GM18520 (cell line): Measurements from ENCODE around the gene GOLGA3.
"Not testable (repeated sequence)": the region's sequence is repeated elsewhere in the genome, so short reads cannot be mapped to it uniquely, and the experiment has no call there.

ENCODE experiments used
- ATAC-seq: cut with Tn5 transposase; IDR thresholded peaks from one replicate; pipeline ENCODE4 v1.9.1; 2021; ENCODE audit not compliant: unreplicated experiment

The GOLGA3 gene

DNA sequence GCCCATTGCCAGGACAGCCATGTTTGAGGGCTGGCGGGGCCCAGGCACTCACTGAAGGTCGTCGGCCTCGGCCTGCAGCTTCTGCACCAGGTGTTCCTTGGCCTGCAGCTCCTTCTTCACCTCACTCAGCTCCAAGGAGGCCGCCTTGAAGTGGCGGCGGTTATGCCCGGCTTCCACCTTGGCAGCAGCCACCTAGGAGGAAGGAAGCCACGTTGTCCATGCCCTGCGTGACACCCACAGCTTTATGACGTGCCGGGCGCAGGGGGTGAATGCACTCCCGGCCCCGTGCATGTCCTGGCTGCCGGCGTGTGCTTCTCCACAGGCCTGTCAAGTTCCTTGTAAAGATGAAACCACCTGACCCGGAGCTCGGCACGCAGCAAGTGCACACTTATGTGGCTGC is 51.1 kb downstream of the GOLGA3 start:
- ATAC-seq, result no peak

- ATAC-seq, result no peak
Observed at GRCh38 chr12:132776816-132777568, 51.7 kb downstream of the GOLGA3 start.

GRCh38 chr12:132776230-132776625 is 52.4 kb downstream of the GOLGA3 start:
- not testable (repeated sequence) for ATAC-seq

- no peak for ATAC-seq
Observed at GRCh38 chr12:132775502-132776229, 53.0 kb downstream of the GOLGA3 start.

DNA sequence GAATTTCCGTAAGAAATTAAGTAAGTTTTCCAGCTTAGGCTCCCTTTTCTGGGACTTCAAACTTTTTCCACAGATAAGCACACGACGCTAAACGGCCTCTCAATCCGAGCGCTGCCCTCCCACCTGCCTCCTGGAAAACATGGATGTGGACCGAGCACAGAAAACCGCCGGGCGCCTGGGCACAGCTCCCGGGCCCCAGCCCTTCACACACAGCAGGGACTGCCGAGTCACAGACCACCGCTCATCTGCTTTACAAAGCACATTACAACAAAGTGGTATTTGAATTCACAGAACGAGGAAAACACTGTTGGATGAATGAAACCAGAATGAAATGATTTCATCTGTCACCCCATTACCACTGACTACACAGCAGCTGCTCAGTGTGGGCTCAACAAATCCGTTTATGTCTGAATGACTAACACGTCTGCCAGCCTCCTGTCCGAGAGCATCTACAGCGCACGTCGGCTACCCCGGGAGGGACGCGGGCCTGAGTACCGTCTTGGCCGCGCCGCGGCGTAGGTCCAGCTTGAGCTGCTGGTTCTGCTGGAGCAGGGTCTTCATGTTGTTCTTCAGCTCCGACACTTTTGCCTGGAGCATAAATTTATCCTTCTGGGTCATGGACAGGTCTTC is 53.9 kb downstream of the GOLGA3 start:
- no peak for ATAC-seq

- ATAC-seq, result no peak
Observed at GRCh38 chr12:132774159-132774558, 54.5 kb downstream of the GOLGA3 start.

DNA sequence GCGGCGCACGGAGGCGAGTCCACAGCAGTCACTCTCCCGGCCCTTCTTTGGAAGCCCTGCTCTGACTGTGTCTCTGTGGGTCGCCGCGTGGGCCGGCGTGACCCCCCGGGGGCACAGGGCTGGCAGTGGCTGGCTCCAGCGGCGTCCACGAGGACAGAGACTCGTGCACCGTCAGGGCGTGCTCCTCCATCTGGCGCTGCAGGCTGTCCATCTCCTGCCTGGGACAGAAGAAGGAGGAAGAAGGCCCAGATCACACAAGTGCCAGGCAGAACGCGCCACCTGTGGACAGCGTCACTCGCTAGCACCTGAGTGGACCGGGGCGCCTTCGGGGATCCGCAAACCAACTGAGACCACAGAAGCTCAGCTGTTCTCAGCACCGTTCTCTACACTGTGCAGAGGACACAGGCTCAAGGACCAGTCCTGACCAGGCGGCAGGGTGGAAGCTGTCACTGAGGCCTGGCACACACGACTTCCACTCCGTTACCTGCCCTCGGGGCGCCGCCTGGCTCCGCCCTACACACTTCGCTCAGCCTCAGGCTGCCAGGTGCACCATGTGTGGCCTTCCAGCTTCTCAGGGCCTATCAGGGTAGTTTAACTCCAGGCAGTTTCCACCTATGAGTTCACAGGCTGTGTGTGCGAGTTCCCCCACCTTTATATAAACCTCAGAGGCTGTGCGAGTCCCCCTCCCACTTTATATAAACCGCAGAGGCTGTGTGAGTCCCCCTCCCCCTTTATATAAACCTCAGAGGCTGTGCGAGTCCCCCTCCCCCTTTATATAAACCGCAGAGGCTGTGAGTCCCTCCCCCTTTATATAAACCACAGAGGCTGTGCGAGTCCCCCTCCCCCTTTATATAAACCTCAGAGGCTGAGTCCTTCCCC is 55.4 kb downstream of the GOLGA3 start:
- no peak for ATAC-seq

DNA sequence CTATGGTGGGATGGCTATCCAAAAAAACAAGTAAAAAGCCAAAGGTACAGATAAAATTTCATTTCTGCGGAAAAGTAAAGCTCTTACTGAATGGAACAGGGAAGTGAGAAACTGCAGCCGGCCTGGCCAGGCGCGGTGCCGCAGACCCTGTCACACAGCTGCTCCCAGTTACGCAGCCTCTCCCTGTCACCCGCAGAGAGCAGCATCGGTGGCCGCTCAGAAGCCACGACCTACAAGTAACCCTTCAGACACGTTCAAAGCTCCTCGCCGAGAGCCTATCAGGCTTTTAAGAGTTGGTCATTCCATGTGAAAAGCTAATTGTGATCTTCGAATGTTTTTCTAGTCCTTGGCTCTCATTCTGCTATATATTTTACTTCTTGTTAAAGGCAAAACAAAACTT is 56.1 kb downstream of the GOLGA3 start:
- no peak for ATAC-seq

DNA sequence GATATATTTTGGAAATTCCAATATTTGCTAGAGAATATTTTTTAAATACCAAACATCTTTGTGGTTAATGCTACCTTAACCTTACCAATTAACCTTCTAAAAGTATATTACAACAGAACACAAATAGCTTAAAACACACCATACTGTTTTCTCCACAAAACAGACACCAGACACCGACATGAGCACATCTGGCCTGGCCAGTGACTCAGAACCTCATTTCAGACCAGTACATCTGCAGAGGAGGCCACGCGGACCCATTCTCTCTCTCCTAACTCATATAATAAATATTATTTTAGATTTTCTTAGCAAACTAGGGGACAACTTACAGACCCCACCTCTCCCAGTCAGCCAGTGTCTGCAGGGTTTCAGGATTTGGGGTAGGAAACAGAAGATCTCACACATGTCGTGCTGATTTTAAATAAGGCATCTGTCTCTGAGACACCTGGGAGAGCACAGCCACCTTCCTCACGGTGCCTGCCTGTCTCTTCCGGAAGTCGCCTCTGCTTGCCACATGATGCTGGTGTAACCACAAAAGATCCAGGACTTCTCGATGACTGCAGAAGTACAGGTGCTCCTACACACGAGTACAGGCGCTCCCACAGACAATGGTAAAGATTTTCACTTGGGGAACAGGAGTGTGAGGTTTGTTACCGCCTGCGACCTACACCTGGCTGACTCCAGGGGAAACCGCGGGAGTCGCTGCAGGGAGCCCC is 57.4 kb downstream of the GOLGA3 start:
- ATAC-seq, result no peak

- no peak for ATAC-seq
Observed at GRCh38 chr12:132766380-132767085, 62.1 kb downstream of the GOLGA3 start.

DNA sequence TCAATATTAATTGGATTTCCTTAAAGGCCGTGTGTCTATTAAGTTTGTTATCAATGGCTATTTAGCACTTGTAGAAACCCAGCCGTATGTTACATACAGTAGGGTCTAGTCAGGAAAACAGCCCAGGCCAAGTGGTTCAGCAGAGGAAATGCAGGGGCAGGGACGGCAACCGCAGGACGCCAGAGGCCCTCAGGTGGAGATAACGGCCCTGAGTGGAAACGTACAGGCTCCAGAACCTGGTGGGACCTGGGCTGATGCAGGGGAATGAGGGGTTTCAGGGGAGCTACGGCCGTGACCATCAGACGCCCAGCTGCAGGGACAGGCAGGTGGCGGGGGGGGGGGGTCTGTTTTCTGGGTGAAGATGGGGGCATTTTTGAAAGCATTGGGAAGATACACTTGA is 63.3 kb downstream of the GOLGA3 start:
- no peak for ATAC-seq

- ATAC-seq, result no peak
Observed at GRCh38 chr12:132764231-132764630, 64.4 kb downstream of the GOLGA3 start.

GRCh38 chr12:132761921-132762583 is 66.6 kb downstream of the GOLGA3 start:
- peak; percentile 63 for ATAC-seq

- peak; percentile 12 for ATAC-seq
Observed at GRCh38 chr12:132761032-132761920, 67.4 kb downstream of the GOLGA3 start, which contains the start of gene ANKLE2. TSS of gene ANKLE2 (minus strand) at chr12:132761832. CDS start at chr12:132761798, 34 bp downstream.

GRCh38 chr12:132759359-132759758 is 69.3 kb downstream of the GOLGA3 start:
- no peak for ATAC-seq

- ATAC-seq, result not testable (repeated sequence)
Observed at GRCh38 chr12:132758825-132759224, 69.8 kb downstream of the GOLGA3 start.

DNA sequence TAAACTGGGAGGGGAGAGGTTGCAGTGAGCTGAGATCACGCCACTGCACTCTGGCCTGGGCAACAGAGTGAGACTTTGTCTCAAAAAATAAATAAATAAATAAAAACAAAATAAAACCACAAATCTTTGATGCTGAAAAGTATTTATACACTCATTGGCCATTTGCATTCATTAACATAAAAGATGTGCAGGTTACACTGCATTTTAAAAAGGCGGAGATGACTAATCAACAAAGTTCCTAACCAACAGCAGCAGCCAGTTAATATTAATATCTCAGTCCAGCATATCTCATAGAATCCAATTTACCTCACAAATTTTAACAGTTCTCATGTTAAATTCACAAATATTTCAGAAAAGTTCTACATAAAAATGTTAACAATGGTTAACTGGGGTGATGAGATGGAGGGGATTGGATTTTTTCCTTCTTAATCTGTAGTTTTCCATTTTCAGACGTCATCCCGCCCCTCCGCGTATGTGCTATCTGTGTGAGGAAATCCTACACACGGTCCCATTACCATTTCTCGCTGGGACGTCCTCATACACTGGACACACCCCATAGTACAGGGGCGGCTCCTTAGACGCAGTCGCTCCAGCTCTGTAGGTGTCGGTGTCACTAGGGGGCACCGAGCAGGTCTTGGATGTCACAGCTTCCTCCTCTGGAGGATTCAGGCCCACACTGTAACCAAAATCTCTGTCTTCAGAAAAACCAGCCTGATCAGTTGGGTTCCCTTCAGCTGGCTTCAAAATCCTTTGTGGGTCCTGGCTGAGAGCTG is 74.3 kb downstream of the GOLGA3 start:
- no peak for ATAC-seq
